ENCODE data around the gene GSC. TPM values are rescaled to one million over a fixed set of nuclear protein-coding genes. Genes with fewer than 3 reads are reported as not detected.
"Not testable (repeated sequence)": the region's sequence is repeated elsewhere in the genome, so short reads cannot be mapped to it uniquely, and the experiment has no call there.

GSC gene
- total RNA-seq, 2 donors from 2014 or later = not detected

GRCh38 chr14:94728950-94729349 is 41.0 kb downstream of the GSC start:
- DNase-seq = no peak
- TF ChIP-seq CTCF (IDR thresholded peaks at IDR 0.05) = no peak
- Histone ChIP-seq H3K27ac (no peak overlapping the region), H3K4me1 (no peaks in the 10 kb centered on the region), H3K9me3 (no peaks in the 10 kb centered on the region), H3K27me3 (no peaks in the 10 kb centered on the region), H3K9ac (ENCODE audit: low read depth in 2 of 2, low read length in 2 of 2) (no peak overlapping the region), H3K4me3 (no peak overlapping the region), H3K36me3 (no peaks in the 10 kb centered on the region)
- intact Hi-C loops (cut with DNase I) = no loop called here

- H3K4me3 ChIP-seq; DNase-seq; intact Hi-C loops (cut with DNase I); H3K27me3 ChIP-seq; H3K27ac ChIP-seq; H3K9me3 ChIP-seq; H3K4me1 ChIP-seq; H3K36me3 ChIP-seq; H3K9ac ChIP-seq (ENCODE audit: low read depth in 2 of 2, low read length in 2 of 2): not testable (repeated sequence)
Observed at GRCh38 chr14:94728440-94728839, 41.5 kb downstream of the GSC start.

- H3K9ac ChIP-seq (ENCODE audit: low read depth in 2 of 2, low read length in 2 of 2); DNase-seq; H3K36me3 ChIP-seq; H3K9me3 ChIP-seq; intact Hi-C loops (cut with DNase I); H3K27ac ChIP-seq; H3K4me1 ChIP-seq; H3K4me3 ChIP-seq; H3K27me3 ChIP-seq: not testable (repeated sequence)
Observed at GRCh38 chr14:94726649-94727048, 43.3 kb downstream of the GSC start.

DNA sequence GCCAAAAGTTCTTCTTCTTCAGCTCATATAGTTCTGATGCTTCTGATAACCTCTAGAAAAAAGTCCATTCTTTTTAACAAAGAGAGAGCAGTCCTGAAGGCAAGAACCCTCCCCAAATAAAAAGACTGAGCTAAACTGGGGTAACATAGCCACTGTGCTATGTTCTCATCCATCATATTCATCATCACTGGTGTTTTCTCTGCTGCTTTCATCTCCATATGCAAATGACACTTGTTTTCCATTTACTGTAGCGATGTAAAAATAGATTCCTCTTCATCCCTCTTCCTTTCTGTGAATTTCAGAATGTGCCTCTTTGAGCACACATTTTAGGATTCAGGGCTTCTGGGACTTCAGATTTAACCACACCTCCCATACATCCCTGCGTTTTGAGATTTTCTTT is 44.9 kb downstream of the GSC start:
- H3K27ac ChIP-seq = no peak overlapping the region
- no peak for DNase-seq
- H3K4me3 ChIP-seq = no peak overlapping the region
- H3K4me1 ChIP-seq = no peaks in the 10 kb centered on the region
- H3K36me3 ChIP-seq = no peaks in the 10 kb centered on the region
- intact Hi-C loops (cut with DNase I) = no loop called here
- H3K9ac ChIP-seq (ENCODE audit: low read depth in 2 of 2, low read length in 2 of 2) = no peak overlapping the region
- no peak for TF ChIP-seq CTCF (IDR thresholded peaks at IDR 0.05)
- no peaks in the 10 kb centered on the region for H3K9me3 ChIP-seq
- H3K27me3 ChIP-seq = no peaks in the 10 kb centered on the region

DNA sequence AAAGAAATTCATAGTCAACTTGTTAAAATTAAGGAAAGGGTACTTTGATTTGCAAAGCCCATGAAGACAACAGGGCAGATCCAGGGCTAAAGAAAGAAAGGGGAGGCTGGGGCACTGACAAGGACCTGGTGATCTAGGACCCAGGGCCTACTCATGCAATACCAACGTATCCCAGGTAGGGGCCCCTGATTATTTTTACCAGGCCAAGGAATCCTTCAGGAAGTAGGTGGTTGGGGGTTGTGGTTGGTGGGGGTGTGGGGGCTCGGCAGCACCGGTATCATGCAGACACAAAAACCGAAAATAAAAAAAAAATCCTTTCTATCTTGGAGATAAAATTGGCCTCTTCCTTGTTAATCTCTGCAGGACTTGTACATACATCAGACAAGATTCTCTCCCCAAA is 47.5 kb downstream of the GSC start:
- Histone ChIP-seq H3K4me3 (no peak overlapping the region), H3K36me3 (no peaks in the 10 kb centered on the region), H3K9ac (ENCODE audit: low read depth in 2 of 2, low read length in 2 of 2) (no peak overlapping the region), H3K4me1 (no peaks in the 10 kb centered on the region), H3K27ac (no peak overlapping the region), H3K27me3 (no peaks in the 10 kb centered on the region), H3K9me3 (no peaks in the 10 kb centered on the region)
- TF ChIP-seq CTCF (IDR thresholded peaks at IDR 0.05) = no peak
- no peak for DNase-seq
- intact Hi-C loops (cut with DNase I) = no loop called here

Other genes with a start within 250 kb of the GSC start
- under 1 TPM in 1 of 2 donors, not detected in 1; 0.37 TPM for gene SERPINA4, start 208.7 kb downstream of the GSC start, total RNA-seq
- 1 to 10 TPM in 1 of 2 donors, under 1 TPM in 1; 0.61 to 2.9 TPM for gene SERPINA5, start 188.7 kb downstream of the GSC start, total RNA-seq
- gene SERPINA3, start 157.7 kb downstream of the GSC start, total RNA-seq = 10 to 100 TPM in 1 of 2 donors, 1 to 10 TPM in 1; 5.7 to 11.8 TPM

All from colonic mucosa (tissue), 4 donors.